NCI-H526 treated with DMSO at 0.1 percent for 48 hours (cell line): ENCODE results near the gene TAF5.
"Not testable (repeated sequence)": the region's sequence is repeated elsewhere in the genome, so short reads cannot be mapped to it uniquely, and the experiment has no call there.

Experiments
- DNase-seq: peaks from one replicate; lab custom pipeline; 2025; lab: John Stamatoyannopoulos, UW

Gene TAF5

DNA sequence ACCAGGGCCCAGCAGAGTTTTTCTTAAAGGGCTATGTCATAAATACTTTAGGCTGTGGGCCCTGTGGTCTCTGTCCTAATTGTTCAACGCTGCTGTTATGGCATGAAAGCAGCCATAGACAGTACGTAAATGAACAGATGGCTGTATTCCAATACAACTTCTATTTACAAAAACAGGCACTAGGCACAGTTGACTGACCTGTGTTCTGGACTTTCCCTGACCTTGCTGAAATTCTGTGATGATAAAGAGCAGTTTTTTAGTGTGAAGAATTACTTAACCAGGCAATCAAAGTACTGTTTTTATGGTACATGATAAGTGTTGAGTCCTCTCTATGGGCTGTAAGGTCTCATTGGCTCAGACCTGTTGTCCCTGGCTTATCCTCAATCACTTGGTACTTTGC lies 45.8 kb downstream of the TAF5 start:
- no peak for DNase-seq

DNA sequence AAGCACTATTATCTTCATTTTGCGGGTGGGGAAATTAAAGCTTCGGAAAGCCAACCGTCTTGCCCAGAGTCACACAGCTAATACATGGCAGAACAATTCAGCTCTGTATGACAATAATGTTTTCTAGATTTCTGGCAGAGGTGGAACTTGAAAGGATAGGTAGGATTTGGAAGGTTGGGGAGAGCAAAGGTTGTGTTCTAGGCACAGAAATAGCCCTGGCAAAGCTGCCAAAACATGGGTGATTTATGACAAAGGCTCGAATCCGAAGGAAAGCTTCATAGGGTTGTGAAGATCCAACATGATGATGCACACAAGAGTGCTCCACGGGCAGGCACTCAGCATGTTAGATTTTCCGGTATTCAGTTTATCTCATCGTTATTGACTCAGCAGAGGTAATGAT lies 47.8 kb downstream of the TAF5 start:
- no peak for DNase-seq

DNA sequence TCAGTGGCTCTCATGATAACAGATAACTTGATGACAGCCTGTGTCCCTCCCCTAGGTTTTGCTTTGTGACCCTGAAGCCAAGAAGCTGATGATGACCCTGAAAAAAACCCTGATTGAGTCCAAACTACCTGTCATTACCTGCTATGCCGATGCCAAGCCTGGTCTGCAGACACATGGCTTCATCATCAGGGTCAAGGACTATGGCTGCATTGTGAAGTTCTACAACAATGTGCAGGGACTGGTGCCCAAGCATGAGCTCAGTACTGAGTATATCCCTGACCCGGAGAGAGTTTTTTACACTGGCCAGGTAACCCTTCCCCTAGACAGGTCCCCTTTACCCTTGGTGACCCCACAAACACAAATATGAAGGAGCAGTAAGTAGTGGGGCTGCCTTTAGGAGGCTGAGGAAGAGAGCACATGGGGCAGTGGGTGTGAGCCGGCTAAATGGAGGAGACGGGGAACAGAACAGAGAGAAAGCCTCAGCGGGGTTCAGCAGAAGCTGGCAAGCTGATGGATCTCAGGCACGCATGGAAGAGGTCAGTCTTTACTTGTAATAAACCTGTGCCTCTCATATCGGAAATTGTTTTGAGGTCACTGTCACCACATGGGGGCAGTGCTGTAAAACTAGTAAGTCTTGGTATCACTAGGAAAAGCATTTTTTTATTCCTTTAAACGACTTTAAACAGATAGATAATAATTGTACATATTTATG lies 48.8 kb downstream of the TAF5 start:
- DNase-seq, result no peak

DNA sequence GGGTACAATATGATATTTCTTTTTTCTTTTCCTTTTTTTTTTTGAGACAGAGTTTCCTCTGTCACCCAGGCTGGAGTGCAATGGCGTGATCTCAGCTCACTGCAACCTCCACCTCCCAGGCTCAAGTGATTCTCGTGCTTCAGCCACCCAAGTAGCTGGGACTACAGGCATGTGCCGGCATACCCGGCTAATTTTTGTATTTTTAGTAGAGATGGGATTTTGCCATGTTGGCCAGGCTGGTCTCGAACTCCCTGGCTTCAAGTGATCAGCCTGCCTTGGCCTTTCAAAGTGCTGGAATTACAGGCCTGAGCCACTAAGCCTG lies 49.3 kb downstream of the TAF5 start:
- not testable (repeated sequence) for DNase-seq

DNA sequence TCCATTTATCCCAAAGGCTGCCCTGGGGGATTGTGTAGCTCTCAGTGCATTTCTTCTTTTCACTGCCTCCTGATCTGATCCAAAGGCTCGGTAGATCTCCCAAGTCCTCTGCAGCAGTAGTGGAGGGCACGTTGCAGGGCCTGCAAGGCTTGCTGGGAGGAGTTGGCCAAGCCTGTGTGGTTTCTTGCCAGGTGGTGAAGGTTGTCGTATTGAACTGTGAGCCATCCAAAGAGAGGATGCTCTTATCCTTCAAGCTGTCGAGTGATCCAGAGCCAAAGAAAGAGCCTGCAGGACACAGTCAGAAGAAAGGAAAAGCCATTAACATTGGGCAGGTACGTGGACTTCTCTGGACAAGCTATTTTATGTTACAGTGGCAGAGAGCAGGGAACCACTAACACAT lies 49.8 kb downstream of the TAF5 start:
- no peak for DNase-seq

DNA sequence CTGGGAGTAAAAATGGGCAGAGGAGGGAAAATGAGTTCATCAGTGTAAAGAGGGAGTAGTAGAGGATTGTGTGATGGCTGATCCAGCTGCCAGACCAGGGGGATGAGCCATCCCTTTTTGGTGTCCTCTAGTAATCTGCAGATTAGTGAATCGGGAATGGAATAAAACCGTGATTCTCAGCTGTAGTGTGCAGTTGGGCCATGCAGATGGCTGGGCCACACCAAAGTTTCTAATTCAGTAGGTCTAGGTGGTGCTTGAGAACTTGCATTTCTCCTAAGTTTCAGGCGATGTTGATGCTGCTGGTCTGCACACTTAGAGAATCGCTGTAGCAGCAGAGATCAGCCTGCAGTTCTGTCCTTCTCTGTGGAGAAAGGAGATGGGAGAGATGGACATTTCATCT lies 51.3 kb downstream of the TAF5 start:
- no peak for DNase-seq

DNA sequence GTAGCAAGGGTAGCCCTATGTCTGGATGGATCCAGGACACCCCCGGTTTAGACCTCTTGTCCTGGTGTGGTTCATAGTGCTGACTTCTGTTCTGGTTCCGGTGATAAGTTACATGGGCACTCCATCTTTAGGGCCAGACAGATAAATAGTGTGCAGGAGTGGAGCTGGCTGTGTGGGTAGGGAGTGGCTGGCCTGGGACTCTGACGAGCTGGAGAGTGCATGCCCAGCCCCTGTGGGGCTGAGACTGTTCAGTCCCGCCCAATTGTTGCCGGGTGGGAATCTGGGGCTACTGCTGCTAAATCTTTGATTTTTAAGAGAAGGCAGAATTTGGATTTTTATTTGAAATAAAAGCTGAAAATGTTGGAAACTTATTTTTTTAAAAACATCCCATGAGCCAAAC lies 56.0 kb downstream of the TAF5 start:
- DNase-seq, result no peak

DNA sequence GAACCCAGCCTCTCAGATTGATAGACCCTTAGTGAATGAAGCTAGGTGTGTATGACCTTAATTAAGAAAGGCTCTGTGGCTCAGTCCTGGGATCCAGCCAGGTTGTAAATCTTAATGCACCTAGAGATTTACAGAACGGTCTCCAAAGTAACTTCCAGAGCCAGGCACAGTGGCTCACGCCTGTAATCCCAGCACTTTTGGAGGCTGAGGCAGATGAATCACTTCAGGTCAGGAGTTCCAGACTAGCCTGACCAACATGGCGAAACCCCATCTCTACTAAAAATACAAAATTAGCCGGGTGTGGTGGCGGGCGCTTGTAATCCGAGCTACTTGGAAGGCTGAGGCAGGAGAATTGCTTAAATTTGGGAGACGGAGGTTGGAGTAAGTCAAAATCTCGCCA lies 60.1 kb downstream of the TAF5 start:
- DNase-seq, result no peak

DNA sequence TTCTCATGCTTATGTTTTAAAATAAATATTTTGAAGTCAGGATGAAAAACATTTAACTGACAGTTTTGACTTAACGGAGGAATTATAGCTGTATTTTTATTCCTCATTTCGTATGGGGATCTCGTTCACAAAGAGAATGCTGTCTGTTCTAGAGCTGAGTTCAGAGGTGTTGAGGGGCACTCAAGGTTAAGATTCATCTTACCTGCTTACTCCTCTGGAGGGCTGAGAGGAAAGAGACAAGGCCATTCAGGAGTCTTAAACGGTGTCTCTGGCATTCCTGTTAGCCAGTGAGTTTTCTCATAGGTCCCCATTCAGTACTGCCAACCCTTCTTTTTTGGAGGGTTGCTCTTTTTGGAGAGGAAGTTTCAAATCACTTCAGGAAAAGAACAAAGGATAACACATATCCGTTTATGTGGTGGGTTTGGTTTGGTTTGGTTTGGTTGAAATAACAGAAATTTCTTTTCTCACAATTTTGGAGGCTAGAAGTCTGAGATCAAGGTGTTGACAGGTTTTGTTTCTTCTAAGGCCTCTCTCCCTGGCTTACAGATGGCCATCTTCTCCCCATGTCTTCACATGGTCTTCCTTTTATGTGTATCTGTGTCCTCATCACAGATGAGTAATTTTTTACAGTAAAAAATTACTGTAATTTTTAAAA lies 61.3 kb downstream of the TAF5 start:
- no peak for DNase-seq

DNA sequence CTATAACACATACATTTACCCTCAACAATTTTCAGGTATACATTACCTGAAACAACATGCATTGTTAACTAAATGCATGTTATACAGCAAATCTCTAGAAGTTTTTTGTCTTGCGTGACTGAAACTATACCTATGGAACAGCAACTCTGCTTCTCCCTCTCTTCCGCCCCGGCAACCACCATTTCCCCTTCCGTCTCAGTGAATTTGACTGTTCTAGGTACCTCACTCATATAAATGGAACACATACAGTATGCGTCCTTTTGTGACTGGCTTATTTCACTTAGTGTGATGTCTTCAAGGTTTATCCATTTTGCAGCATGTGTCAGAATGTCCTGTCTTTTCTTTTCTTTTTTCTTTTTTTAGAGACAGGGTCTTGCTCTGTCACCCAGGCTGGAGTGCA lies 61.9 kb downstream of the TAF5 start:
- DNase-seq, result no peak

DNA sequence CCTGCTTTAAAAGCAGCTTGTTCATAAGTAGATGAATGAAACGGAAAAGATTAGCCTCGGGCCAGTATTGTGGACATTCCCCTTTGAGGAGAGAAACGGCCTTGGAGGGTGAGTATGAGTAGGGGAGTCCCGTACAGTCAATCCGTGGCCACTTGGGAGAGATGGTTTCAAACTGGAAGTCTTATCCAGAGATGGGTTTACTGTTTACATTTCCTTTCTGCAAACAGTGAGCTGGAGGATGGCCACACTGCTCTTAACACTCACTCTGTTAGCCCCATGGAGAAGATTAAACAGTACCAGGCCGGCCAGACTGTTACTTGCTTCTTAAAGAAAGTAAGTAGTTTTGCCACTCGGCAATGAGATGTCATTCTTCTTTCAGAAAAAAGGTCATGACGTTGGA lies 64.1 kb downstream of the TAF5 start:
- DNase-seq, result no peak

DNA sequence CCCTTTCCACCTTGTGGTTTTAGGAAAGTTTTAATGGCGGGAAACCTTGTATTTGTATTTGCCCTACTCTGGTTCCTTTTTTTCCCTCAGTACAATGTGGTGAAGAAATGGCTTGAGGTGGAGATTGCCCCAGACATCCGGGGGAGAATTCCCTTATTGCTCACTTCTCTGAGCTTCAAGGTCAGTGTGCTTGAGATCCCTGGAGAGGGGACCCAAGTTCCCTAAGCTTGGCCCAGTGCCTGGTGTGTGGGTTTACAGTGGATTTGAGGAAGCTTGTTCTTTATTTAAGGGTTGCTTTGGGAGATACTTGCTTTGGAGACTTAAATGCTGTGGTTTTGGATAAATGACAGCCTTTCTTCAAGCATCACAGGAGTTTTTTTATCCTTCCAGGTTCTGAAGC lies 66.1 kb downstream of the TAF5 start:
- DNase-seq, result no peak
